ENCODE data around the gene DEPP1. TPM values are rescaled to one million over a fixed set of nuclear protein-coding genes. Genes with fewer than 3 reads are reported as not detected.

The DEPP1 gene
- total and polyA plus RNA-seq, 2 of the 13 experiments (the other 11 are each of a cell fraction or from before 2014, with no cell fraction given): 14.8 to 270 TPM

DNA sequence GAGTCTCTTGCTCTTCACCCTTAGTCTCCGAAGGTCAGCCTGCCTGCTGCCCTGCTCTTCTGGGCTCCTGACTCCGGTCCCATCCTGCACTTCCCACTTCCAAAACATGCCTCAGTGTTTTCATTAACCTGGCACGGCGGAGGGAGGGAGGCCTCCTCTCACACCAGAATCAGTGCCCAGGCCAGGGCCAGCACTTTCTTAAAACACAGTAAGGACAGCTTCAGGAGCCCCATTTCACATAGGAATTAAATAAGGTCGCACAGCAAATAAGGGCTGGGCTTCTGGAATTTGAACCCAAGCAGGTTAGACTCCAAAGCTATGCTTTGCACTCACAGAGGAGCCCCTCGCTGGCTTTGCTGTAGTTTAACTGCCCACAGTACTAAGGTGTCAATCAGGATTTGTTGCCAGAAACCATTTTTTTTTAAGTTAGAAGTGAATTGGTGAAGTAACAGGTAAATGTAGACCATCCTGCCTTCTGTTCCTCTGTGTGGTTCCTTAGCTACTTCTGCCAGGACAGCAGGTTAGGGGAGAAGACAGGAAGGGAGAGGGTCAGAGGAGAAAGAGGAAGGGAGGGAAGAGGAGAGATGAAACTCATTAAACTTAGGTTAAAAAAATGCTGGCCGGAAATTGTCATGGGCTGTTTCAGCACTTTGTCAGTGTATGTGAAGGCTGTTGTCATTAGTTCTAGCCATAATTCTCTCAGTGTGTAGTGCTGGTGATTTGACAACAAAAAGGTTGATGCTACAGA is 18.0 kb downstream of the DEPP1 start (continued):
- TF ChIP-seq FOSL1 (CRISPR knock-in tag; IDR thresholded peaks at IDR 0.05; ENCODE audit: borderline replicate concordance) (no peak), NFRKB (IDR thresholded peaks at IDR 0.05) (no peak), ZNF619 (CRISPR knock-in tag; IDR thresholded peaks at IDR 0.05) (no peak), GABPA (IDR thresholded peaks at IDR 0.05; ENCODE audit: low read depth, low read length) (no peak), GABPA (CRISPR knock-in tag; IDR thresholded peaks at IDR 0.05; ENCODE audit: low read depth) (no peak), ADNP (CRISPR knock-in tag; IDR thresholded peaks at IDR 0.05) (no peak), HNF4G (IDR thresholded peaks at IDR 0.05; ENCODE audit: borderline replicate concordance, low read depth, low read length) (no peak), HNF4G (CRISPR knock-in tag; IDR thresholded peaks at IDR 0.05; ENCODE audit: borderline replicate concordance, low read depth) (no peak), NR2F1 (CRISPR knock-in tag; IDR thresholded peaks at IDR 0.05) (no peak), ZNF44 (CRISPR knock-in tag; IDR thresholded peaks at IDR 0.05) (no peak), PRDM4 (CRISPR knock-in tag; IDR thresholded peaks at IDR 0.05; ENCODE audit: borderline replicate concordance) (no peak), ZNF512 (CRISPR knock-in tag; IDR thresholded peaks at IDR 0.05) (no peak), ZNF12 (CRISPR knock-in tag; IDR thresholded peaks at IDR 0.05) (no peak), SNAPC2 (CRISPR knock-in tag; IDR thresholded peaks at IDR 0.05) (no peak), CCAR2 (optimal IDR thresholded peaks at IDR 0.05; ENCODE audit: low read depth, low read length) (no peak), RAD21 (CRISPR knock-in tag; IDR thresholded peaks at IDR 0.05) (no peak)
- TF ChIP-seq, protein P1, sequence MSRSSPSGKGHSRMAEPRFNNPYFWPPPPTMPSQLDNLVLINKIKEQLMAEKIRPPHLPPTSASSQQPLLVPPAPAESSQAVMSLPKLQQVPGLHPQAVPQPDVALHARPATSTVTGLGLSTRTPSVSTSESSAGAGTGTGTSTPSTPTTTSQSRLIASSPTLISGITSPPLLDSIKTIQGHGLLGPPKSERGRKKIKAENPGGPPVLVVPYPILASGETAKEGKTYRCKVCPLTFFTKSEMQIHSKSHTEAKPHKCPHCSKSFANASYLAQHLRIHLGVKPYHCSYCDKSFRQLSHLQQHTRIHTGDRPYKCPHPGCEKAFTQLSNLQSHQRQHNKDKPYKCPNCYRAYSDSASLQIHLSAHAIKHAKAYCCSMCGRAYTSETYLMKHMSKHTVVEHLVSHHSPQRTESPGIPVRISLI (CRISPR knock-in tag; IDR thresholded peaks at IDR 0.05; ENCODE audit: borderline replicate concordance): no peak
- TF ChIP-seq, protein P2, sequence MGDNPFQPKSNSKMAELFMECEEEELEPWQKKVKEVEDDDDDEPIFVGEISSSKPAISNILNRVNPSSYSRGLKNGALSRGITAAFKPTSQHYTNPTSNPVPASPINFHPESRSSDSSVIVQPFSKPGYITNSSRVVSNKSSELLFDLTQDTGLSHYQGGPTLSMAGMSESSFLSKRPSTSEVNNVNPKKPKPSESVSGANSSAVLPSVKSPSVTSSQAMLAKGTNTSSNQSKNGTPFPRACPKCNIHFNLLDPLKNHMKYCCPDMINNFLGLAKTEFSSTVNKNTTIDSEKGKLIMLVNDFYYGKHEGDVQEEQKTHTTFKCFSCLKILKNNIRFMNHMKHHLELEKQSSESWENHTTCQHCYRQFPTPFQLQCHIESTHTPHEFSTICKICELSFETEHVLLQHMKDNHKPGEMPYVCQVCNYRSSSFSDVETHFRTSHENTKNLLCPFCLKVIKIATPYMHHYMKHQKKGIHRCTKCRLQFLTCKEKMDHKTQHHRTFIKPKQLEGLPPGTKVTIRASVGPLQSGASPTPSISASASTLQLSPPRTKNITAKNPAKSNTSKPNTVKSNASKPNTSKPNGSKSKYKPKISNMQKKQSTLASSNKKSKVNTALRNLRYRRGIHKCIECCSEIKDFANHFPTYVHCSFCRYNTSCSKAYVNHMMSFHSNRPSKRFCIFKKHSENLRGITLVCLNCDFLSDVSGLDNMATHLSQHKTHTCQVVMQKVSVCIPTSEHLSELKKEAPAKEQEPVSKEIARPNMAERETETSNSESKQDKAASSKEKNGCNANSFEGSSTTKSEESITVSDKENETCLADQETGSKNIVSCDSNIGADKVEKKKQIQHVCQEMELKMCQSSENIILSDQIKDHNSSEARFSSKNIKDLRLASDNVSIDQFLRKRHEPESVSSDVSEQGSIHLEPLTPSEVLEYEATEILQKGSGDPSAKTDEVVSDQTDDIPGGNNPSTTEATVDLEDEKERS (CRISPR knock-in tag; IDR thresholded peaks at IDR 0.05): no peak
- TF ChIP-seq, protein P3, sequence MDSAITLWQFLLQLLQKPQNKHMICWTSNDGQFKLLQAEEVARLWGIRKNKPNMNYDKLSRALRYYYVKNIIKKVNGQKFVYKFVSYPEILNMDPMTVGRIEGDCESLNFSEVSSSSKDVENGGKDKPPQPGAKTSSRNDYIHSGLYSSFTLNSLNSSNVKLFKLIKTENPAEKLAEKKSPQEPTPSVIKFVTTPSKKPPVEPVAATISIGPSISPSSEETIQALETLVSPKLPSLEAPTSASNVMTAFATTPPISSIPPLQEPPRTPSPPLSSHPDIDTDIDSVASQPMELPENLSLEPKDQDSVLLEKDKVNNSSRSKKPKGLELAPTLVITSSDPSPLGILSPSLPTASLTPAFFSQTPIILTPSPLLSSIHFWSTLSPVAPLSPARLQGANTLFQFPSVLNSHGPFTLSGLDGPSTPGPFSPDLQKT (CRISPR knock-in tag; IDR thresholded peaks at IDR 0.05; ENCODE audit: borderline replicate concordance): no peak
